ENCODE data around the gene CMSS1.

- TF ChIP-seq ZXDB (tag by site-specific recombination; IDR thresholded peaks at IDR 0.05) (no peak), ZNF37A (tag by site-specific recombination; IDR thresholded peaks at IDR 0.05) (no peak), ZNF155 (tag by site-specific recombination; IDR thresholded peaks at IDR 0.05) (no peak), CTCF (tag by site-specific recombination; IDR thresholded peaks at IDR 0.05) (no peak), ZNF626 (tag by site-specific recombination; IDR thresholded peaks at IDR 0.05) (no peak), ZNF433 (tag by site-specific recombination; IDR thresholded peaks at IDR 0.05; ENCODE audit: low read depth) (no peak)
- TF ChIP-seq, protein P1, sequence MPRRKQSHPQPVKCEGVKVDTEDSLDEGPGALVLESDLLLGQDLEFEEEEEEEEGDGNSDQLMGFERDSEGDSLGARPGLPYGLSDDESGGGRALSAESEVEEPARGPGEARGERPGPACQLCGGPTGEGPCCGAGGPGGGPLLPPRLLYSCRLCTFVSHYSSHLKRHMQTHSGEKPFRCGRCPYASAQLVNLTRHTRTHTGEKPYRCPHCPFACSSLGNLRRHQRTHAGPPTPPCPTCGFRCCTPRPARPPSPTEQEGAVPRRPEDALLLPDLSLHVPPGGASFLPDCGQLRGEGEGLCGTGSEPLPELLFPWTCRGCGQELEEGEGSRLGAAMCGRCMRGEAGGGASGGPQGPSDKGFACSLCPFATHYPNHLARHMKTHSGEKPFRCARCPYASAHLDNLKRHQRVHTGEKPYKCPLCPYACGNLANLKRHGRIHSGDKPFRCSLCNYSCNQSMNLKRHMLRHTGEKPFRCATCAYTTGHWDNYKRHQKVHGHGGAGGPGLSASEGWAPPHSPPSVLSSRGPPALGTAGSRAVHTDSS (tag by site-specific recombination; IDR thresholded peaks at IDR 0.05), result no peak
- TF ChIP-seq, protein P2, sequence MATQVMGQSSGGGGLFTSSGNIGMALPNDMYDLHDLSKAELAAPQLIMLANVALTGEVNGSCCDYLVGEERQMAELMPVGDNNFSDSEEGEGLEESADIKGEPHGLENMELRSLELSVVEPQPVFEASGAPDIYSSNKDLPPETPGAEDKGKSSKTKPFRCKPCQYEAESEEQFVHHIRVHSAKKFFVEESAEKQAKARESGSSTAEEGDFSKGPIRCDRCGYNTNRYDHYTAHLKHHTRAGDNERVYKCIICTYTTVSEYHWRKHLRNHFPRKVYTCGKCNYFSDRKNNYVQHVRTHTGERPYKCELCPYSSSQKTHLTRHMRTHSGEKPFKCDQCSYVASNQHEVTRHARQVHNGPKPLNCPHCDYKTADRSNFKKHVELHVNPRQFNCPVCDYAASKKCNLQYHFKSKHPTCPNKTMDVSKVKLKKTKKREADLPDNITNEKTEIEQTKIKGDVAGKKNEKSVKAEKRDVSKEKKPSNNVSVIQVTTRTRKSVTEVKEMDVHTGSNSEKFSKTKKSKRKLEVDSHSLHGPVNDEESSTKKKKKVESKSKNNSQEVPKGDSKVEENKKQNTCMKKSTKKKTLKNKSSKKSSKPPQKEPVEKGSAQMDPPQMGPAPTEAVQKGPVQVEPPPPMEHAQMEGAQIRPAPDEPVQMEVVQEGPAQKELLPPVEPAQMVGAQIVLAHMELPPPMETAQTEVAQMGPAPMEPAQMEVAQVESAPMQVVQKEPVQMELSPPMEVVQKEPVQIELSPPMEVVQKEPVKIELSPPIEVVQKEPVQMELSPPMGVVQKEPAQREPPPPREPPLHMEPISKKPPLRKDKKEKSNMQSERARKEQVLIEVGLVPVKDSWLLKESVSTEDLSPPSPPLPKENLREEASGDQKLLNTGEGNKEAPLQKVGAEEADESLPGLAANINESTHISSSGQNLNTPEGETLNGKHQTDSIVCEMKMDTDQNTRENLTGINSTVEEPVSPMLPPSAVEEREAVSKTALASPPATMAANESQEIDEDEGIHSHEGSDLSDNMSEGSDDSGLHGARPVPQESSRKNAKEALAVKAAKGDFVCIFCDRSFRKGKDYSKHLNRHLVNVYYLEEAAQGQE (tag by site-specific recombination; IDR thresholded peaks at IDR 0.05), result no peak
Observed at GRCh38 chr3:100230710-100231109, 413.0 kb downstream of the CMSS1 start.
